BE2C (cell line): ENCODE measurements around the gene FOXF2.
"Not testable (repeated sequence)": the region's sequence is repeated elsewhere in the genome, so short reads cannot be mapped to it uniquely, and the experiment has no call there.

Source experiments
- DNase-seq: peaks from one replicate; pipeline ENCODE4 v3.0.0-alpha.2; 2020
- H3K27me3 ChIP-seq: fragments of 250-450 bp; sonication (Bioruptor Pico); 2 replicates; pipeline ENCODE4 v1.5.1; 2020; ENCODE audit warnings: mild to moderate bottlenecking
- H3K36me3 ChIP-seq: fragments of 250-450 bp; sonication (Bioruptor Pico); 2 replicates; pipeline ENCODE4 v1.5.1; 2020; ENCODE audit warnings: mild to moderate bottlenecking
- H3K4me1 ChIP-seq: fragments of 250-450 bp; sonication (Bioruptor Pico); 2 replicates; pipeline ENCODE4 v1.5.1; 2020
- H3K4me3 ChIP-seq: 2 replicates; pipeline ENCODE4 v1.5.1; 2011; ENCODE audit warnings: low read depth, low read length
- H3K9me3 ChIP-seq: fragments of 250-450 bp; sonication (Bioruptor Pico); 2 replicates; pipeline ENCODE4 v1.5.1; 2020
- TF ChIP-seq, protein P1 (sequence below): IDR thresholded peaks from 2 replicates; pipeline ENCODE4 v1.5.1; 2012; ENCODE audit warnings: mild to moderate bottlenecking, low read depth, low read length

The FOXF2 gene

DNA sequence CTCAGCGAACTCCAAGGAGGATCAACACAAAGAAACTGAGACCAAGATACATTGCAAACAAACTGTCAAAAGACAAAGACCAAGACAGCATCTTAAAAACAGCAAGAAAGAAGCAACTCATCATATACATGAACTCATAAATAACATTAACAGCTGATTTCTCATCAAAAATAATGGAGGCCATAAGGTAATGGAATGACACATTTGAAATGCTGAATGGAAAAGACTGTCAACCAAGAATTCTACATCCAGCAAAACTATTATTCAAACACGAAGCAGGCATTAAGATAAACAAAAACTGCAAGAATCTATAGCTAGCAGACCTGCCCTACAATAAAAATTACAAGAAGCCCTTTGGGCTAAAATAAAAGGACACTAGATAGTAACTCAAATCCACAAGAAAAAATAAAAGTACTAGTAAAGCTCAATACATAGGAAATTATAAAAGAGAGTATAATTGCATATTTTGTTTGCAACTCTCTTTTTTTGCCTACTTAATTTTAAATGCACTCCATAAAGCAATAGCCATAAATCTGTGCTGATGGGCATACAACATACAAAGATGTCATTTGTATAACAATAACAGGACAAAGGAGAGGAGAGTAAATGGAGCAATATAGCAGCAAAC, 37.9 kb upstream of the FOXF2 start:
- TF ChIP-seq, protein P1, sequence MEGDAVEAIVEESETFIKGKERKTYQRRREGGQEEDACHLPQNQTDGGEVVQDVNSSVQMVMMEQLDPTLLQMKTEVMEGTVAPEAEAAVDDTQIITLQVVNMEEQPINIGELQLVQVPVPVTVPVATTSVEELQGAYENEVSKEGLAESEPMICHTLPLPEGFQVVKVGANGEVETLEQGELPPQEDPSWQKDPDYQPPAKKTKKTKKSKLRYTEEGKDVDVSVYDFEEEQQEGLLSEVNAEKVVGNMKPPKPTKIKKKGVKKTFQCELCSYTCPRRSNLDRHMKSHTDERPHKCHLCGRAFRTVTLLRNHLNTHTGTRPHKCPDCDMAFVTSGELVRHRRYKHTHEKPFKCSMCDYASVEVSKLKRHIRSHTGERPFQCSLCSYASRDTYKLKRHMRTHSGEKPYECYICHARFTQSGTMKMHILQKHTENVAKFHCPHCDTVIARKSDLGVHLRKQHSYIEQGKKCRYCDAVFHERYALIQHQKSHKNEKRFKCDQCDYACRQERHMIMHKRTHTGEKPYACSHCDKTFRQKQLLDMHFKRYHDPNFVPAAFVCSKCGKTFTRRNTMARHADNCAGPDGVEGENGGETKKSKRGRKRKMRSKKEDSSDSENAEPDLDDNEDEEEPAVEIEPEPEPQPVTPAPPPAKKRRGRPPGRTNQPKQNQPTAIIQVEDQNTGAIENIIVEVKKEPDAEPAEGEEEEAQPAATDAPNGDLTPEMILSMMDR = no peak
- no peak overlapping the region for H3K4me3 ChIP-seq
- no peak for DNase-seq
- no peaks in the 10 kb centered on the region for H3K9me3 ChIP-seq
- H3K4me1 ChIP-seq = no peaks in the 10 kb centered on the region
- no peaks in the 10 kb centered on the region for H3K27me3 ChIP-seq
- H3K36me3 ChIP-seq = no peaks in the 10 kb centered on the region

DNA sequence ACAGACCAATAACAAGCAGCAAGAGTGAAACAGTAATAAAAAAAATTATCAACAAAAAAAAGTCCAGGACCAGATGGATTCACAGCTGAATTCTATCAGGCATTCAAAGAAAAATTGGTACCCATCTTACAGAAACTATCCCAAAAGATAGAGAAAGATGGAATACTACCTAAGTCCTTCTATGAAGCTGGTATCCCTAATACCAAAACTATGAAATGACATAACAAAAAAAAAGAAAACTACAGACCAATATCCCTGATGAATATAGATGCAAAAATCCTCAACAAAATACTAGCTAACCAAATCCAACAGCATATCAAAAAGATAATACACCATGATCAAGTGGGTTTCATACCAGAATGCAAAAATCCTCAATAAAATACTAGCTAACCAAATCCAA, 34.3 kb upstream of the FOXF2 start:
- not testable (repeated sequence) for DNase-seq, H3K4me1 ChIP-seq, H3K27me3 ChIP-seq, H3K9me3 ChIP-seq, H3K36me3 ChIP-seq, H3K4me3 ChIP-seq

DNA sequence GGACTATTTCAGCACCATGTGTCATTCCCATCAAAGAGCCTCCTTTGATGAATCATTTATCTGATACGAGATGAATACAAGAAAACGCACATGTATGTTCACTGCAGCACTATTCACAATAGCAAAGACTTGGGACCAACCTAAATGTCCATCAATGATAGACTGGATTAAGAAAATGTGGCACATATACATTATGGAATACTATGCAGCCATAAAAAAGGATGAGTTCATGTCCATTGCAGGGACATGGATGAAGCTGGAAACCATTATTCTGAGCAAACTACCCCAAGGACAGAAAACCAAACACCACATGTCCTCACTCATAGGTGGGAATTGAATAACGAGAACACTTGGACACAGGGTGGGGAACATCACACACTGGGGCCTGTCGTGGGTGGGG, 27.7 kb upstream of the FOXF2 start:
- not testable (repeated sequence) for H3K4me3 ChIP-seq, H3K9me3 ChIP-seq, DNase-seq, H3K4me1 ChIP-seq, H3K36me3 ChIP-seq
- peaks cover 10% of the 10 kb centered on the region for H3K27me3 ChIP-seq

DNA sequence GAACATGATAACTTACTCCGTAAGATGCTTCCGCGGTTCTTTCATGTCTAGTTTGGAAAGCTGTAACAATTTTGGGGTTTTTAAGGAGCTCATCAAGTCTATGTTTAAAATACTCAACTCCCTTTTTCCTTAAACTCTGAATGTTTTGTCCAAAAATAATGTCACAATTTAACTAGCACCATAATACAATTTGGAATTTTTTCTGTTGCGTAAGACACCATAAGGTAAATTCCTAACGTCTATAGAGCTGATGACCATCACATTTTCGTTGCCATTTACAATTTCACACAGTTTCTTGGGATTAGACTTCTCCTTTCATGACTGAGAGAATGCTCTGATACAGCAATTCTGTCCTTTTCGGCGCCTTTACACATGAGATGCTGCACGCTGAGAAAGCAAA, 26.7 kb upstream of the FOXF2 start:
- no peak overlapping the region for H3K4me3 ChIP-seq
- no peaks in the 10 kb centered on the region for H3K9me3 ChIP-seq
- no peak for DNase-seq
- peaks cover 17% of the 10 kb centered on the region for H3K27me3 ChIP-seq
- H3K36me3 ChIP-seq = no peaks in the 10 kb centered on the region
- TF ChIP-seq, protein P1 = no peak
- no peaks in the 10 kb centered on the region for H3K4me1 ChIP-seq

DNA sequence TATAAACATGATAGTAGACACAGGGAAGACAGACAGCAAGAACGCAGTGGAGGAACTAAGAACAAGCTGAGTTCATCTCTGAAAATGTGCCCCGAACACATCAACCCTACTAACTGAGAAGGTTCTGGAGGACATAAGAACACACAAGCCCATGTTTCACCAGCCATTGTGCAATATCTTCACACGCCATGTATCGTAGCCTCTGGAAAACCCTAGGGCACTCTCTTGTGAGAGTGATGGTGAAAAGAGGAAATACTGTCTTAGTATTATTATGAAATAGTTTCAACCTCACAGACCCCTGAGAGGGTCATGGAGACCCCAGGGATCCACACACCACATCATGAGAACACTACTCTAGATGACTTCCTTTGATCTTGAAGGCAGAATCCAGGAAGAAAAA, 26.1 kb upstream of the FOXF2 start:
- Histone ChIP-seq H3K9me3 (no peaks in the 10 kb centered on the region), H3K36me3 (no peaks in the 10 kb centered on the region), H3K4me1 (no peaks in the 10 kb centered on the region), H3K4me3 (no peak overlapping the region), H3K27me3 (peaks cover 22% of the 10 kb centered on the region)
- TF ChIP-seq, protein P1 = no peak
- DNase-seq = no peak

DNA sequence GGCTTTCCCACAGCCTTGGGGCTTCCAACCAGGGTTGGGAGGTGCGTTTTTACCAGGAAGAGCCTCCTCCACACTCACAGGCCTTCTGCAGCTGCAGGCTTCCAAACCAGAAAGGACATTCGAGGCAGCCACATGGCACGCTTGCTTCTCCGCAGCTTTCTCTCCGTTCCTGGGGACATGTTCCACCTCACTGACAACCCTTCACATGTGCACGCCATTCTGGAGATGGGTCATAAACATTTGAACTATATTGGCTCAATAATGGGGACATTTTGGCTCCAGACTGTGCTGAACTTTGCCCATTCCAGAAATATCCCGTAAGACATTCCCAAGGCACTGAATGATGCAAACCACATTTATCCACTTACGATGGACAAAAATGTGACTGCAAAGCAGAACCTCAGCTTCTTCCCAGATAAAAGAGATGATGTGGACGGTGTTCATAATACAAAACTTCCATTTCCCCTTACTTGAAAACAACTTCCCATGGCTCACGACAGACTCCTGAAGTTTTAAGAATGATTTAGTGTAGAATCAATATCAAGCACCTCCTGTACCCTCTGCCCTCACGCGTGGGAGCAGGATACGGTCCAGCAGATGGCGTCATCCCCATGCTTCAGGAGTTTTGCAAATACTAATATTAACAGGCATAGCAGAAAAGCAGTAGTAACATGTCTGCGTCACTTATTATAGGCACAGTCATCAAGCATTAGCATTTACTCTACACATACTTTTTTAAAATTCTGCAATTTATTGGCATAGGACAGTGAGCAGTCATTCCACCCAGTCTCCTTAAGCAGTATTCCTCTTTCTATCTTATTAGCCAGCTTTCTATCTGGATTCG, 25.4 kb upstream of the FOXF2 start:
- H3K9me3 ChIP-seq = no peaks in the 10 kb centered on the region
- no peaks in the 10 kb centered on the region for H3K36me3 ChIP-seq
- H3K4me3 ChIP-seq = no peak overlapping the region
- no peak for DNase-seq
- H3K27me3 ChIP-seq = peaks cover 28% of the 10 kb centered on the region
- no peaks in the 10 kb centered on the region for H3K4me1 ChIP-seq
- TF ChIP-seq, protein P1 = peak; percentile 41

DNA sequence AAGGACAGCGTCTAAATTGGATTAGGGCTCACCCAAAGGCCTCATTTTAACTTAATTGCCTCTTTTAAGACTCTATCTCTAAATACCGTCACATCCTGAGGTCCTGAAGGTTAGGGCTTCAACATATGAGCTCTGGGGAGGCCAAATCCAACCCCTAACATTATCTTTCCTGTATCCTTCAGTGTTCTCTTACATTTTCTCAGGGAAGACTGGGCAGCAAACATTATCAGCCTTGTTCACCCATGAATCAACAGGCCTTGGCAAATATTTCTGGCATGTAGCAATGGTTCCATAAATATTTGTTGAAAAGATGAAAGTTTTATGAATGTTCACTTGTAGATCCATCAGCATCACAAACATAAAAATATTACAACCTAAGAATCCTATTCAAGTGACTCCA, 24.6 kb upstream of the FOXF2 start:
- DNase-seq = no peak
- Histone ChIP-seq H3K36me3 (no peaks in the 10 kb centered on the region), H3K4me1 (no peaks in the 10 kb centered on the region), H3K9me3 (no peaks in the 10 kb centered on the region), H3K4me3 (no peak overlapping the region), H3K27me3 (peaks cover 36% of the 10 kb centered on the region)
- TF ChIP-seq, protein P1 = no peak
